ENCODE results near the gene MYOCOS.

DNA sequence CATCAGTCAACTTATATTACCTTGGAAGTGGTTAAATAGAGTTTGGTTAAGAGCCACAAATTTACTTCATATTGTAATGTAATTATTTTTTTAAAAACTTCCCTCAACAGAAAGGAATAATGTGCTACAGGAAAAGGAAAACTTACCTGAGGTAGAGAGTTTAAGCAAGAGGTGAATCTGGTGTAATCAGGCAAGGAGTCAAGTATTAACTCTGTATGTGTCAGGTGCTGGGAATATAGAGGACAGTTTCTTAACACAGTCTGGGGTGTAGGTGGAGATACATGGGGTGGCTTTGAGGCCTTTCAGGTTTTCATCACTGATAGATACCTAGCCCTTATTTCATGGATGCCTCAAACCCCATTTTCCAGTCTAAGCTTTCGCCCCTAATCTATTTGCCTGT lies 25.9 kb upstream of the MYOCOS start:
- TF ChIP-seq, protein P1, sequence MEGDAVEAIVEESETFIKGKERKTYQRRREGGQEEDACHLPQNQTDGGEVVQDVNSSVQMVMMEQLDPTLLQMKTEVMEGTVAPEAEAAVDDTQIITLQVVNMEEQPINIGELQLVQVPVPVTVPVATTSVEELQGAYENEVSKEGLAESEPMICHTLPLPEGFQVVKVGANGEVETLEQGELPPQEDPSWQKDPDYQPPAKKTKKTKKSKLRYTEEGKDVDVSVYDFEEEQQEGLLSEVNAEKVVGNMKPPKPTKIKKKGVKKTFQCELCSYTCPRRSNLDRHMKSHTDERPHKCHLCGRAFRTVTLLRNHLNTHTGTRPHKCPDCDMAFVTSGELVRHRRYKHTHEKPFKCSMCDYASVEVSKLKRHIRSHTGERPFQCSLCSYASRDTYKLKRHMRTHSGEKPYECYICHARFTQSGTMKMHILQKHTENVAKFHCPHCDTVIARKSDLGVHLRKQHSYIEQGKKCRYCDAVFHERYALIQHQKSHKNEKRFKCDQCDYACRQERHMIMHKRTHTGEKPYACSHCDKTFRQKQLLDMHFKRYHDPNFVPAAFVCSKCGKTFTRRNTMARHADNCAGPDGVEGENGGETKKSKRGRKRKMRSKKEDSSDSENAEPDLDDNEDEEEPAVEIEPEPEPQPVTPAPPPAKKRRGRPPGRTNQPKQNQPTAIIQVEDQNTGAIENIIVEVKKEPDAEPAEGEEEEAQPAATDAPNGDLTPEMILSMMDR (IDR thresholded peaks at IDR 0.05) = no peak
- TF ChIP-seq POLR2A (IDR thresholded peaks at IDR 0.05) = no peak
